GM23338 (cell line): ENCODE results near the gene UPP1. TPM values are rescaled to one million over a fixed set of nuclear protein-coding genes. Genes with fewer than 3 reads are reported as not detected.

Experiments used
- ATAC-seq: fragments of 200-7000 bp; cut with Tn5 transposase; 3 replicates; pipeline ENCODE4 v1.9.1; 2020
- DNase-seq: peaks from one replicate; pipeline ENCODE4 v3.0.0-alpha.2; 2015; ENCODE audit warnings: low spot score
- H2AFZ ChIP-seq: fragments of 200-600 bp; sonication (generic); 2 replicates; pipeline ENCODE4 v1.8.0; 2016; ENCODE audit warnings: antibody characterized with exemption, mild to moderate bottlenecking, moderate library complexity
- H3F3A ChIP-seq: fragments of 200-600 bp; sonication (generic); replicated peaks from 2 replicates; pipeline ENCODE4 v1.8.0; 2017; ENCODE audit warnings: antibody characterized with exemption, mixed run types, low read depth
- H3K27ac ChIP-seq: fragments of 200-600 bp; sonication (generic); 2 replicates; pipeline ENCODE4 v1.6.1; 2016; ENCODE audit warnings: low read depth
- H3K27me3 ChIP-seq: fragments of 200-600 bp; sonication (generic); 2 replicates; pipeline ENCODE4 v1.8.0; 2016; ENCODE audit warnings: mild to moderate bottlenecking, mixed run types, moderate library complexity; ENCODE audit not compliant: insufficient read depth
- H3K36me3 ChIP-seq: fragments of 200-600 bp; sonication (generic); 2 replicates; pipeline ENCODE4 v1.8.0; 2016; ENCODE audit warnings: mild to moderate bottlenecking; ENCODE audit not compliant: insufficient read depth
- H3K4me1 ChIP-seq: fragments of 200-600 bp; sonication (generic); 2 replicates; pipeline ENCODE4 v1.8.0; 2016; ENCODE audit warnings: mild to moderate bottlenecking, moderate library complexity; ENCODE audit not compliant: insufficient read depth
- H3K4me2 ChIP-seq: fragments of 200-600 bp; sonication (generic); 2 replicates; pipeline ENCODE4 v1.7.1; 2017; ENCODE audit warnings: mixed run types
- H3K4me3 ChIP-seq: fragments of 200-600 bp; sonication (generic); 2 replicates; pipeline ENCODE4 v1.6.1; 2016; ENCODE audit warnings: mixed run types
- H3K79me2 ChIP-seq: fragments of 200-600 bp; sonication (generic); replicated peaks from 2 replicates; pipeline ENCODE4 v1.8.0; 2017; ENCODE audit warnings: mild to moderate bottlenecking; ENCODE audit not compliant: insufficient read depth
- H3K9me2 ChIP-seq: fragments of 200-600 bp; sonication (generic); 2 replicates; pipeline ENCODE4 v1.8.0; 2017; ENCODE audit not compliant: insufficient read depth
- H4K20me1 ChIP-seq: fragments of 200-600 bp; sonication (generic); replicated peaks from 2 replicates; pipeline ENCODE4 v1.8.0; 2017; ENCODE audit warnings: mild to moderate bottlenecking; ENCODE audit not compliant: insufficient read depth
- H3K27ac Mint-ChIP-seq: 2 replicates; pipeline ENCODE4 v1.8.0; 2020; ENCODE audit warnings: inconsistent platforms, mild to moderate bottlenecking, moderate library complexity, mixed read lengths
- H3K27me3 Mint-ChIP-seq: 3 replicates; pipeline ENCODE4 v1.8.0; 2022; ENCODE audit warnings: low read depth, mild to moderate bottlenecking, moderate library complexity, mixed read lengths, inconsistent platforms; ENCODE audit not compliant: insufficient read depth, poor library complexity
- H3K36me3 Mint-ChIP-seq: 3 replicates; pipeline ENCODE4 v1.8.0; 2021; ENCODE audit warnings: low read depth, mild to moderate bottlenecking, inconsistent platforms, moderate library complexity, mixed read lengths
- H3K4me1 Mint-ChIP-seq: 3 replicates; pipeline ENCODE4 v1.8.0; 2020; ENCODE audit warnings: mild to moderate bottlenecking, inconsistent platforms, mixed read lengths
- H3K4me3 Mint-ChIP-seq: 3 replicates; pipeline ENCODE4 v1.8.0; 2021; ENCODE audit warnings: moderate library complexity, mild to moderate bottlenecking, inconsistent platforms, mixed read lengths
- H3K9me3 Mint-ChIP-seq: 3 replicates; pipeline ENCODE4 v1.8.0; 2020; ENCODE audit warnings: moderate library complexity, mild to moderate bottlenecking, inconsistent platforms, mixed read lengths
- EZH2 ChIP-seq: fragments of 200-600 bp; sonication (generic); IDR thresholded peaks from one replicate; pipeline ENCODE4 v1.8.0; 2017; ENCODE audit warnings: antibody characterized with exemption, mild to moderate bottlenecking, low read depth; ENCODE audit not compliant: unreplicated experiment
- NANOG ChIP-seq: IDR thresholded peaks from 2 replicates; pipeline ENCODE4 v1.6.1; 2016; ENCODE audit warnings: antibody characterized with exemption, borderline replicate concordance
- ZNF114 ChIP-seq: fragments of 250-450 bp; sonication (Bioruptor Pico); IDR thresholded peaks from 2 replicates; pipeline ENCODE4 v1.5.0; 2020; ENCODE audit warnings: mild to moderate bottlenecking, moderate library complexity
- ZNF331 ChIP-seq: fragments of 250-450 bp; sonication (Bioruptor Pico); IDR thresholded peaks from 2 replicates; pipeline ENCODE4 v1.5.0; 2020; ENCODE audit warnings: low read depth, mild to moderate bottlenecking, moderate library complexity
- polyA plus RNA-seq: library from polyadenylated mRNA; unstranded; fragments of >200 nt; fragmentation: Nextera tagmentation; extraction: Ambion mirVana; gene quantifications from 2 replicates; pipeline ENCODE4 v1.2.1, GENCODE V29; 2016
- total RNA-seq: library from RNA; depleted of rRNA; stranded (reverse); fragments of >200 nt; shearing (Covaris generic); gene quantifications from 2 replicates; pipeline ENCODE4 v1.2.3, GENCODE V29; 2014
- TF ChIP-seq, protein P1 (sequence below): fragments of 250-450 bp; sonication (Bioruptor Pico); IDR thresholded peaks from 2 replicates; pipeline ENCODE4 v1.5.0; 2020; ENCODE audit warnings: mild to moderate bottlenecking, moderate library complexity
- TF ChIP-seq, protein P2 (sequence below), 2 experiments: fragments of 200-600 bp in 1 of 2; sonication (generic) in 1 of 2; conservative IDR thresholded peaks; 2 replicates each; pipeline versions ENCODE4 v1.5.1 to v1.6.1; 2016 to 2017; ENCODE audit warnings: antibody characterized with exemption in 2 of 2, low read depth in 2 of 2, mild to moderate bottlenecking in 2 of 2, moderate library complexity in 1 of 2

UPP1 gene
- total and polyA plus RNA-seq, 2 experiments from 2014 or later = 22.7 to 43.5 TPM

DNA sequence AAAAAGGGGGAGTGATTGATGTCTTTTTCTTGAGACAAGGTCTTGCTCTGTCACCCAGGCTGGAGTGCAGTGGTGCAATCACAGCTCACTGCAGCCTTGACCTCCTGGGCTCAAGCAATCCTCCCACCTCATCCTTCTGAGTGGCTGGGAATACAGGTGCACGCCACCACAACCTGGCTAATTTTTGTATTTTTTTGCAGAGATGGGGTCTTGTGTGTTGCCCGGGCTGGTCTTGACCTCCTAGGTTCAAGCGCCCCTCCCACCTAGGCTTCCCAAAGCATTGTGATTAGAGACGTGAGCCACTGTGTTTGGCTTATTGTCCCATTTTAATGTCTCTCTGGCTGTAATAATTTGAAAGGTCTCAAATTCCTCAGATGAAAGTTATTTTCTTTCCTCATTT is 21.8 kb downstream of the UPP1 start (continued):
- TF ChIP-seq, protein P1, sequence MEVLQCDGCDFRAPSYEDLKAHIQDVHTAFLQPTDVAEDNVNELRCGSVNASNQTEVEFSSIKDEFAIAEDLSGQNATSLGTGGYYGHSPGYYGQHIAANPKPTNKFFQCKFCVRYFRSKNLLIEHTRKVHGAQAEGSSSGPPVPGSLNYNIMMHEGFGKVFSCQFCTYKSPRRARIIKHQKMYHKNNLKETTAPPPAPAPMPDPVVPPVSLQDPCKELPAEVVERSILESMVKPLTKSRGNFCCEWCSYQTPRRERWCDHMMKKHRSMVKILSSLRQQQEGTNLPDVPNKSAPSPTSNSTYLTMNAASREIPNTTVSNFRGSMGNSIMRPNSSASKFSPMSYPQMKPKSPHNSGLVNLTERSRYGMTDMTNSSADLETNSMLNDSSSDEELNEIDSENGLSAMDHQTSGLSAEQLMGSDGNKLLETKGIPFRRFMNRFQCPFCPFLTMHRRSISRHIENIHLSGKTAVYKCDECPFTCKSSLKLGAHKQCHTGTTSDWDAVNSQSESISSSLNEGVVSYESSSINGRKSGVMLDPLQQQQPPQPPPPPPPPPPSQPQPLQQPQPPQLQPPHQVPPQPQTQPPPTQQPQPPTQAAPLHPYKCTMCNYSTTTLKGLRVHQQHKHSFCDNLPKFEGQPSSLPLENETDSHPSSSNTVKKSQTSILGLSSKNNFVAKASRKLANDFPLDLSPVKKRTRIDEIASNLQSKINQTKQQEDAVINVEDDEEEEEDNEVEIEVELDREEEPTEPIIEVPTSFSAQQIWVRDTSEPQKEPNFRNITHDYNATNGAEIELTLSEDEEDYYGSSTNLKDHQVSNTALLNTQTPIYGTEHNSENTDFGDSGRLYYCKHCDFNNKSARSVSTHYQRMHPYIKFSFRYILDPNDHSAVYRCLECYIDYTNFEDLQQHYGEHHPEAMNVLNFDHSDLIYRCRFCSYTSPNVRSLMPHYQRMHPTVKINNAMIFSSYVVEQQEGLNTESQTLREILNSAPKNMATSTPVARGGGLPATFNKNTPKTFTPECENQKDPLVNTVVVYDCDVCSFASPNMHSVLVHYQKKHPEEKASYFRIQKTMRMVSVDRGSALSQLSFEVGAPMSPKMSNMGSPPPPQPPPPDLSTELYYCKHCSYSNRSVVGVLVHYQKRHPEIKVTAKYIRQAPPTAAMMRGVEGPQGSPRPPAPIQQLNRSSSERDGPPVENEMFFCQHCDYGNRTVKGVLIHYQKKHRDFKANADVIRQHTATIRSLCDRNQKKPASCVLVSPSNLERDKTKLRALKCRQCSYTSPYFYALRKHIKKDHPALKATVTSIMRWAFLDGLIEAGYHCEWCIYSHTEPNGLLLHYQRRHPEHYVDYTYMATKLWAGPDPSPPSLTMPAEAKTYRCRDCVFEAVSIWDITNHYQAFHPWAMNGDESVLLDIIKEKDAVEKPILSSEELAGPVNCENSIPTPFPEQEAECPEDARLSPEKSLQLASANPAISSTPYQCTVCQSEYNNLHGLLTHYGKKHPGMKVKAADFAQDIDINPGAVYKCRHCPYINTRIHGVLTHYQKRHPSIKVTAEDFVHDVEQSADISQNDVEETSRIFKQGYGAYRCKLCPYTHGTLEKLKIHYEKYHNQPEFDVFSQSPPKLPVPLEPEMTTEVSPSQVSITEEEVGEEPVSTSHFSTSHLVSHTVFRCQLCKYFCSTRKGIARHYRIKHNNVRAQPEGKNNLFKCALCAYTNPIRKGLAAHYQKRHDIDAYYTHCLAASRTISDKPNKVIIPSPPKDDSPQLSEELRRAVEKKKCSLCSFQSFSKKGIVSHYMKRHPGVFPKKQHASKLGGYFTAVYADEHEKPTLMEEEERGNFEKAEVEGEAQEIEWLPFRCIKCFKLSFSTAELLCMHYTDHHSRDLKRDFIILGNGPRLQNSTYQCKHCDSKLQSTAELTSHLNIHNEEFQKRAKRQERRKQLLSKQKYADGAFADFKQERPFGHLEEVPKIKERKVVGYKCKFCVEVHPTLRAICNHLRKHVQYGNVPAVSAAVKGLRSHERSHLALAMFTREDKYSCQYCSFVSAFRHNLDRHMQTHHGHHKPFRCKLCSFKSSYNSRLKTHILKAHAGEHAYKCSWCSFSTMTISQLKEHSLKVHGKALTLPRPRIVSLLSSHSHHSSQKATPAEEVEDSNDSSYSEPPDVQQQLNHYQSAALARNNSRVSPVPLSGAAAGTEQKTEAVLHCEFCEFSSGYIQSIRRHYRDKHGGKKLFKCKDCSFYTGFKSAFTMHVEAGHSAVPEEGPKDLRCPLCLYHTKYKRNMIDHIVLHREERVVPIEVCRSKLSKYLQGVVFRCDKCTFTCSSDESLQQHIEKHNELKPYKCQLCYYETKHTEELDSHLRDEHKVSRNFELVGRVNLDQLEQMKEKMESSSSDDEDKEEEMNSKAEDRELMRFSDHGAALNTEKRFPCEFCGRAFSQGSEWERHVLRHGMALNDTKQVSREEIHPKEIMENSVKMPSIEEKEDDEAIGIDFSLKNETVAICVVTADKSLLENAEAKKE (CRISPR knock-in tag) = no peak
- TF ChIP-seq ZNF114 (CRISPR knock-in tag) (no peak), EZH2 (no peak), ZNF331 (CRISPR knock-in tag) (no peak)

DNA sequence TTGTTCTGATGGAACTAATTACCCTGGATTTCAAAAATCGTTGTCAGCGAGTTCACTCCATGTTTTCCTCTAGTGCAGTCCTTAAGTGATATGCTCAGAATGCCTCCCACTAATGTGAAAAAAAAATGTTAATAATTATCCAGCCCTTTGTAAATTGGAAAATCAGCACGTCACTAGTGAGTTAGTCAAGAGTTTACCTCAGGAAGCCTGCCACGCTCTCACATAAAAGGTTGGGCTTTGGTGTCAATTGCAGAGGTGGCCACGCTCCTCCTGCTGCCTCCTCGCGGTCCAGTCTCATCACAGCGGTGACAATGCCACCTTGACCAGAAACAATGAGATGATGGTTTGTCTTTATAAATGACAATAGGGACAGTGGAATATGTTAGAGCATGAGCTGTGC is 22.5 kb downstream of the UPP1 start:
- Histone ChIP-seq H3K4me1 (0 out of 2 replicates have a peak, but pooled peaks cover 3% of the 10 kb centered on the region), H3K36me3 (peaks cover 3% of the 10 kb centered on the region), H3K79me2 (no peaks in the 10 kb centered on the region), H3K27me3 (no peaks in the 10 kb centered on the region), H3K4me2 (no peak overlapping the region), H4K20me1 (no peaks in the 10 kb centered on the region), H3K4me3 (no peak overlapping the region), H3K9me2 (no peaks in the 10 kb centered on the region), H3K27ac (no peak overlapping the region), H2AFZ (no peak overlapping the region), H3F3A (no peaks in the 10 kb centered on the region)
- ATAC-seq = no peak
- Mint-ChIP-seq H3K36me3 (peaks cover 29% of the 10 kb centered on the region), H3K27me3 (peaks cover 13% of the 10 kb centered on the region), H3K27ac (no peak overlapping the region), H3K4me1 (peaks cover 14% of the 10 kb centered on the region), H3K9me3 (no peaks in the 10 kb centered on the region), H3K4me3 (no peak overlapping the region)
- DNase-seq = no peak
- no peak for TF ChIP-seq EZH2
- TF ChIP-seq NANOG = no peak
- TF ChIP-seq, protein P2, sequence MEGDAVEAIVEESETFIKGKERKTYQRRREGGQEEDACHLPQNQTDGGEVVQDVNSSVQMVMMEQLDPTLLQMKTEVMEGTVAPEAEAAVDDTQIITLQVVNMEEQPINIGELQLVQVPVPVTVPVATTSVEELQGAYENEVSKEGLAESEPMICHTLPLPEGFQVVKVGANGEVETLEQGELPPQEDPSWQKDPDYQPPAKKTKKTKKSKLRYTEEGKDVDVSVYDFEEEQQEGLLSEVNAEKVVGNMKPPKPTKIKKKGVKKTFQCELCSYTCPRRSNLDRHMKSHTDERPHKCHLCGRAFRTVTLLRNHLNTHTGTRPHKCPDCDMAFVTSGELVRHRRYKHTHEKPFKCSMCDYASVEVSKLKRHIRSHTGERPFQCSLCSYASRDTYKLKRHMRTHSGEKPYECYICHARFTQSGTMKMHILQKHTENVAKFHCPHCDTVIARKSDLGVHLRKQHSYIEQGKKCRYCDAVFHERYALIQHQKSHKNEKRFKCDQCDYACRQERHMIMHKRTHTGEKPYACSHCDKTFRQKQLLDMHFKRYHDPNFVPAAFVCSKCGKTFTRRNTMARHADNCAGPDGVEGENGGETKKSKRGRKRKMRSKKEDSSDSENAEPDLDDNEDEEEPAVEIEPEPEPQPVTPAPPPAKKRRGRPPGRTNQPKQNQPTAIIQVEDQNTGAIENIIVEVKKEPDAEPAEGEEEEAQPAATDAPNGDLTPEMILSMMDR (conservative IDR thresholded peaks at IDR 0.05; ENCODE audit: low read depth in 2 of 2) = no peak
- TF ChIP-seq, protein P1 (CRISPR knock-in tag) = no peak
